Measurements from ENCODE around the gene TMEM174. TPM values are rescaled to one million over a fixed set of nuclear protein-coding genes. Genes with fewer than 3 reads are reported as not detected.

Gene TMEM174, protein sequence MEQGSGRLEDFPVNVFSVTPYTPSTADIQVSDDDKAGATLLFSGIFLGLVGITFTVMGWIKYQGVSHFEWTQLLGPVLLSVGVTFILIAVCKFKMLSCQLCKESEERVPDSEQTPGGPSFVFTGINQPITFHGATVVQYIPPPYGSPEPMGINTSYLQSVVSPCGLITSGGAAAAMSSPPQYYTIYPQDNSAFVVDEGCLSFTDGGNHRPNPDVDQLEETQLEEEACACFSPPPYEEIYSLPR
- not detected in 2 replicates for total RNA-seq

DNA sequence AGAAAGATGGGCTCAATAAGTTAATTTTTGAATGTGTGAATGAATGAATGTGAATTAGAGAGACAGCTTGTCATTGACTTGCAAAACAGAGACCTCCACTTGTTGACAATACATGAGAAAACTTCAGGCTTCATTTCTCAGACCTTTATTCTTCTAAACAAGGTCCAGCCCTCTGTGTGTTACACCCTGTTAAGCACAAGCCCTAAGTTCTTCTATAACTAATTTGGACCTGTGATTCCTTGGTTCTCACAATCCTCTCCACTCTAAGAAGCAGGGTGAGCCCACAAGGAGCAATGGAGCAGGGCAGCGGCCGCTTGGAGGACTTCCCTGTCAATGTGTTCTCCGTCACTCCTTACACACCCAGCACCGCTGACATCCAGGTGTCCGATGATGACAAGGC, at the start of gene TMEM174:
Gene TMEM174, plus strand, starts transcription at position 243 of the 400 bp plus-strand sequence. Its CDS starts 51 bp downstream, at position 294.
- TF ChIP-seq, protein P1, sequence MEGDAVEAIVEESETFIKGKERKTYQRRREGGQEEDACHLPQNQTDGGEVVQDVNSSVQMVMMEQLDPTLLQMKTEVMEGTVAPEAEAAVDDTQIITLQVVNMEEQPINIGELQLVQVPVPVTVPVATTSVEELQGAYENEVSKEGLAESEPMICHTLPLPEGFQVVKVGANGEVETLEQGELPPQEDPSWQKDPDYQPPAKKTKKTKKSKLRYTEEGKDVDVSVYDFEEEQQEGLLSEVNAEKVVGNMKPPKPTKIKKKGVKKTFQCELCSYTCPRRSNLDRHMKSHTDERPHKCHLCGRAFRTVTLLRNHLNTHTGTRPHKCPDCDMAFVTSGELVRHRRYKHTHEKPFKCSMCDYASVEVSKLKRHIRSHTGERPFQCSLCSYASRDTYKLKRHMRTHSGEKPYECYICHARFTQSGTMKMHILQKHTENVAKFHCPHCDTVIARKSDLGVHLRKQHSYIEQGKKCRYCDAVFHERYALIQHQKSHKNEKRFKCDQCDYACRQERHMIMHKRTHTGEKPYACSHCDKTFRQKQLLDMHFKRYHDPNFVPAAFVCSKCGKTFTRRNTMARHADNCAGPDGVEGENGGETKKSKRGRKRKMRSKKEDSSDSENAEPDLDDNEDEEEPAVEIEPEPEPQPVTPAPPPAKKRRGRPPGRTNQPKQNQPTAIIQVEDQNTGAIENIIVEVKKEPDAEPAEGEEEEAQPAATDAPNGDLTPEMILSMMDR (conservative IDR thresholded peaks at IDR 0.05; ENCODE audit: low read depth, low read length), result no peak
- DNase-seq (ENCODE audit: low read depth), result no peak
- H3K4me3 ChIP-seq (ENCODE audit: low read depth, low read length), result no peak within 1 kb of the TSS

DNA sequence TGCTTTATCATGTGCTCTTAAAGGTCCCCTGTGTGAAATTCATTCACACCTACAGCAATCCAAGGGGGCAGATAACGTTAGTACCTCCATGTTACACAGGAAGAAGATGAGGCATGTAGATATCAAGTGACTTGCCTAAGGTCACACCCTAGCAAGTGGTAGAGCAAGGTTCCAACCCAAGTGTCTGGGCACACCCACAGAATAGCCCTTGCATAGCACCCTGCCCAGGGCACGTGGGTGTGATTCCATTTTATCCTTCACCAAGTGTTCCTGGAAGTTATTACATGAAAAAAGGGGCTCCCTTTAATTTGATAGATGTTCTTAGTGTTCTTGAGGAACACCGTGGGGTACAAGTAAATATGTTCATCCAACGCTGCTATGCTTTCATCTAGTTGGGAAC, 47.7 kb upstream of the TMEM174 start:
- TF ChIP-seq, protein P1 (conservative IDR thresholded peaks at IDR 0.05; ENCODE audit: low read depth, low read length), result no peak
- H3K4me3 ChIP-seq (ENCODE audit: low read depth, low read length), result no peak overlapping the region
- DNase-seq (ENCODE audit: low read depth), result no peak

DNA sequence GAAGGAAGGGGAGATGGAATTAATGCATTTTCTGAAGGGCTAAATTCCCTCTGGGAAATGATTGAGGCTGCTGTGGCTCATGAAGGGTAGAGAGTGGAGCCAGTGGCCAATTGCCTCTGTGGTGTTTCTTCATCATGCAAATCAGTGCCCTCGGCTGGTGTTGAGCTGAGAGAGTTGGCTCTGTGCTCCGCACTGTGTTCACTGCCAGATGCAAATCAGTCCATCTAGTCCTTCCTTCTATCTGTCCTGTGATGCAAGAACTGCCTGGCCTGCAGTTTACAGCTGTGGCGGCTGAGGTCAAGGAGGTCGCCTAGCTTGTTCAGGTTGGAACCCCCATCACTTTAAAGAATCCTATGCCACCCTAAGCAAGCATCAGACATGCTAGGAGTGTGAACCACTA, 46.6 kb upstream of the TMEM174 start:
- TF ChIP-seq, protein P1 (conservative IDR thresholded peaks at IDR 0.05; ENCODE audit: low read depth, low read length), result no peak
- H3K4me3 ChIP-seq (ENCODE audit: low read depth, low read length), result no peak overlapping the region
- no peak for DNase-seq (ENCODE audit: low read depth)

DNA sequence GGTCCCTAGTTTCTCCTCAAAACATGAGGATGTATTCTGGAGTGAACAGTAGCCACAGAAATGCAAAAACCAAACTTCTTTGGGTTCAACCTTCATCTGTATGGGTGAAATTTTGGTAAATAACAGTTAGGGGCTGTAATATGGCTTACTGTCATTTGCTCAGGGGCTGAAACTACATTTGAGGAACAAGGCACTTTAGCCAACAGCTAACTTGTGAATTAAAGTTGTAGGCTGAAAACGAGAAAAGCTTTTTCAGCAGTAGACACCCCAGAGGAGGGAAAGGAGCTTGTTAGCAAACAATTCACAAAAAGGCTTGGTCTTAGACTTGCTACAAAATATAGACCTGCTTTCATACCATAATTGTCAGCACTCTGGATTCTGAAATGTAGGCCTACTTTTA, 46.0 kb upstream of the TMEM174 start:
- DNase-seq (ENCODE audit: low read depth), result no peak
- TF ChIP-seq, protein P1 (conservative IDR thresholded peaks at IDR 0.05; ENCODE audit: low read depth, low read length), result no peak

DNA sequence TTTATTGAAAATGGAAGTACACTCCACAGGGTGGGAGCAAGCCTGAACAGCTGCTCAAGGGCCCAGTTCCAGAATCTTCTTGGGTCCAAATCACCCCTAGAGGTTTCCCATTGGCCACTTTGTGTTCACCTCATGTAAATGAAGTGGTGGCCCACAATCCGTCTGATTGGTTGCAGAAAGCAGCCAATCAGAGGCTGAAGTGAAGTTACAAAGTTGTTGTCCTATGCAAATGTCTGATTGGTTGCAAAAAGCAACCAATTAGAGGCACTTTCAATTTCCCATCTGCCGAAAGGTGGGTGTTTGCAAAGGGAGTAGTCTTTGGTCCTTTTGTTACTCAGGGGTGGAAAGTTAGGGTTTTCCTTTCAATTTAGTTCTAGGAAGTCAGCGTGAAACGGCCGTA, 43.9 kb upstream of the TMEM174 start:
- DNase-seq (ENCODE audit: low read depth), result no peak
- TF ChIP-seq, protein P1 (conservative IDR thresholded peaks at IDR 0.05; ENCODE audit: low read depth, low read length), result no peak
- H3K4me3 ChIP-seq (ENCODE audit: low read depth, low read length), result no peak overlapping the region

More for the DNA sequence above, 46.0 kb upstream of the TMEM174 start:
- H3K4me3 ChIP-seq (ENCODE audit: low read depth, low read length), result no peak overlapping the region

DNA sequence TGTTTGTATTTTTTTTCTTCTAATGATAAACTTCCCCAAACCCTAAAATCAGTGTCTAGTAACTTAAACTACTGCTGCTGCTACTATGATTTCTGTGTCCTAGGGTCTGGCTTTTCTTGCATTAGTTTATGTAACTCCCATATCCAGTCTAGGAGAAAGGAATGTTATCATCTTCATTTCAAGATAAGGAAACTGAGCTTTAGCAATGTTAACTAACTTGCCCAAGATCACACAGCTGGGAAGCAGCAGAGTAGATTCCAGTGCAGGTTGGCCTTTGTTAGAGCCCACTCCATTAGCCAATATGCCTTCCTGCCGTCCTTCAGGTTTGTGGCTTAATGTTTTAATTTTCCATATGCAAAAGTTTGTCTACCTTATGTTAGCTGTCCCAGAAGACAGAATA, 42.2 kb upstream of the TMEM174 start:
- H3K4me3 ChIP-seq (ENCODE audit: low read depth, low read length), result no peak overlapping the region
- TF ChIP-seq, protein P1 (conservative IDR thresholded peaks at IDR 0.05; ENCODE audit: low read depth, low read length), result no peak
- no peak for DNase-seq (ENCODE audit: low read depth)
